GM19395 (cell line): ENCODE measurements around the gene PNPLA5.

Experiments used
- ATAC-seq: cut with Tn5 transposase; IDR thresholded peaks from one replicate; pipeline ENCODE4 v1.9.1; 2021; ENCODE audit warnings: mild to moderate bottlenecking, moderate library complexity; ENCODE audit not compliant: unreplicated experiment

The PNPLA5 gene

GRCh38 chr22:43855431-43855830 lies 36.4 kb downstream of the PNPLA5 start:
- no peak for ATAC-seq

GRCh38 chr22:43854786-43855271 lies 37.0 kb downstream of the PNPLA5 start:
- no peak for ATAC-seq

- ATAC-seq, result no peak
These were observed 37.6 kb downstream of the PNPLA5 start for GRCh38 chr22:43854121-43854785.

- ATAC-seq, result no peak
These were observed 38.4 kb downstream of the PNPLA5 start for GRCh38 chr22:43853328-43853931.

- no peak for ATAC-seq
These were observed 39.1 kb downstream of the PNPLA5 start for GRCh38 chr22:43852573-43853327.

- no peak for ATAC-seq
These were observed 39.9 kb downstream of the PNPLA5 start for GRCh38 chr22:43851979-43852307.

GRCh38 chr22:43851058-43851978 lies 40.5 kb downstream of the PNPLA5 start:
- no peak for ATAC-seq

GRCh38 chr22:43850529-43850928 lies 41.3 kb downstream of the PNPLA5 start:
- ATAC-seq, result no peak

- ATAC-seq, result no peak
These were observed 42.1 kb downstream of the PNPLA5 start for GRCh38 chr22:43849731-43850130.

- no peak for ATAC-seq
These were observed 43.2 kb downstream of the PNPLA5 start for GRCh38 chr22:43848366-43849171.

GRCh38 chr22:43847376-43848289 lies 44.2 kb downstream of the PNPLA5 start:
- ATAC-seq, result no peak

GRCh38 chr22:43846966-43847365 lies 44.8 kb downstream of the PNPLA5 start:
- no peak for ATAC-seq

GRCh38 chr22:43845981-43846380 lies 45.8 kb downstream of the PNPLA5 start:
- ATAC-seq, result no peak

- no peak for ATAC-seq
These were observed 47.0 kb downstream of the PNPLA5 start for GRCh38 chr22:43844560-43845545.

- ATAC-seq, result no peak
These were observed 47.9 kb downstream of the PNPLA5 start for GRCh38 chr22:43843783-43844530.

- no peak for ATAC-seq
These were observed 50.1 kb downstream of the PNPLA5 start for GRCh38 chr22:43841742-43842141.

GRCh38 chr22:43840851-43841250 lies 51.0 kb downstream of the PNPLA5 start:
- no peak for ATAC-seq
